GM19467 (cell line): Measurements from ENCODE around the gene ATP6V0C.
A peak's percentile ranks its signal among the peaks of the same experiment; 100 is the strongest.
"Not testable (repeated sequence)": the region's sequence is repeated elsewhere in the genome, so short reads cannot be mapped to it uniquely, and the experiment has no call there.

ENCODE experiments used
- ATAC-seq: cut with Tn5 transposase; IDR thresholded peaks from one replicate; pipeline ENCODE4 v1.9.1; 2021; ENCODE audit warnings: mild to moderate bottlenecking, moderate library complexity; ENCODE audit not compliant: unreplicated experiment

The ATP6V0C gene

DNA sequence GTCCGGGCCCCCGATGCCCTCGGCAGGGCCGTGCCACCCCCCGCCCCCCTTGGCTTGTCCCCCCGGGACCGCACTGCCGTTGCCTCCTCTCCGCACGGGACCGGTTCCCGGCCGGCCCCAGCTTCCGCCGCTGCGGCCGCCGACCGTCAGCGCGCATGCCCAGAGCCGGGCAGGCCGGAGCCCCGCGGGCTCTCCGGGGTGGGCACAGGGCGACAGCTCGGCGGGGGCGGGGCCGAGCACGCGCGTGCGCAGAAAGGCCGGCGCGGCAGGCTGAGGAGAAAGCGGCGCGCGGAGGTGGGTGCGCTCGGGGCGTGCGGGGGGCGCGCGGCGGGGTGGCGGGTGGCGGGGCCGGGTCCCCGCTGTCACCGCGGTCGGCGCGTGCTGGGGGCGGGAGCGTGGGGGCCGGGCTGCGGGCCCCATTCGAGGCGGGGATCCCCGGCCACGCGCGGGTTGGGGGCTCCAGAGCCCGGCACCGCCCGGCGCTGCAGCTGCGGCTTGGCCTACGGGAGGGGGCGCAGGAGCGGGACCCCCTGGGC is 38.8 kb upstream of the ATP6V0C start, which contains the start of gene TBC1D24:
Gene TBC1D24, plus strand, starts transcription at position 251 of the 536 bp plus-strand sequence. CDS start 21,022 bp downstream, outside the sequence.
- ATAC-seq: peak; percentile 48

DNA sequence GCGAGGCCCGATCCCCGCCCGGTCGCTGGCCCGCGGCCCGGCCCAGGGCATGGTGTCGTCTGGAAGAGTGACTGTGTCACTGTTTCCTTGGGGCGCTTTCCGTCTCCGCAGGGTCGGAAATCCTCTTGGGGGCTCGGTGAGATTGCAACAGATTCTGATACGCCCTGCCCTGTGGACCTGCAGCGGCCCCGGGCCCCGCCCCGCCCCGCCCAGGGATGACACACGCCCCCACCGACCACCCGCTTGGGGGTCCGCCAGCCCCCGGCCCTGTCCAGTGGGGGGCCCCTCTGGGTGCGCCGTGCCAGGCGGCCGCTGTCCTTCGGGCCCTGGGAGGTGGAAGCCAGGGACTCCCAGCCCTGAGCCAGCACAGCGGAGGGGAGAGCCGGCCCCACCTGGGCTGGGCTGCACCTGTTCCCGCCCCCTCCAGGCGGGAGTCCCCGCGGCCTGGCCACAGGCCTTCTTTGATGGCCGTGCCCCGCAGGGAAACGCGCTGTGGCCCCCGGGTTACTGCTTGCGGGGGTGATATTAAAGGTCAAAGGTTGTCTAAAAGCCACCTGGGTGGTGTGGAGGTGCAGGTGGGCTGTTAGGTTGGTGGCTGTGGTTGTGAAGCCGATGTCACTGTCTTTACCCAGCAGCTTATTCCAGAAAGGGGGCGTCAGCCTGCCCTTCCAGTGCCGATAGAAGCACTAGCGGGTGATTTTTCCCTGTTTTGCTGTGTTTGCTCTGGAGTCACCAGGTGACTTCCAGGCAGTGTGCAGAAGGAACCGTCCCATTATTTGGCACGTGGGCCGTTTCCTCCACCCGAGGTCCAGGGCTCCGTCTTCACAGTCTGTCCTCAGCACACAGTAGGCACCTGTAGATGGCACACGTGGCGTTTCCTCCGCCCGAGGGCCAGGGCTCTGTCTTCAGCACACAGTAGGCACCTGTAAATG is 38.1 kb upstream of the ATP6V0C start:
- ATAC-seq: no peak

DNA sequence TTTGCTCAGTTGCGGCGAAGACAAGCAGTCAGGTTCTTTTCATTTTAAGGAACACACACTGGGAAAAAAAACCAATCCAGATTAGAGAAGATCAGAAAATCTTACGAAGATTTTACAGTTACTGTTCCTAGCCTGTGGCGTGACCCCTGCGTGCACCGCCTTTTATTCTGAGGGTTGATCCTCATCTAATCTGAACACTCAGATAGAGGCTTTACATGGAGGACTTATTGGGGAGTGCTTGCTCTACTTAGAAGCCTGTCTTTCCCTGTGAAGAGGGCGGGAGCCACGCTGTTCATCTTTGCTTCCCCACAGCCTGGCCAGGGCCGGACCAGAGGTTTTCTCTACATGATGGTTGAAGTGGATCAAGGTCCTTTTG is 37.4 kb upstream of the ATP6V0C start:
- ATAC-seq: no peak

DNA sequence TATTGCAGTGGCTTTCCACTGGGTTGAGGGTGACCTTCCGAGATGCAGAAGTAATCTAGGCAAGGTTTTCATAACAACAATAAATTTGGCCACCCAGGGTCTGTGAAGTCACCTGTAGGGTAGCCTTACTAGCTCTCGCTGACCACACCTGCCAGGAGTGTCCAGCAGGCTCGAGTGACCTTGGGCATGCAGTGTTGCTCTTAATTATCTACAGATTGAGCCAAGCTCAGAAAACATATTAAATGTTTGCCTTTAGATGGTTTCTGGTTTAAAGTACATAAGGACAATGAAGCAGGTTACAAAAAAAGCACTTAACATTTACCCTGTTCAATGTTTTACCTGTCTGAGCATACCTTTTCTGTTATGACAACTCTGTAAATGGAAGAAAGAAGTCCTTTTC is 37.0 kb upstream of the ATP6V0C start:
- no peak for ATAC-seq

DNA sequence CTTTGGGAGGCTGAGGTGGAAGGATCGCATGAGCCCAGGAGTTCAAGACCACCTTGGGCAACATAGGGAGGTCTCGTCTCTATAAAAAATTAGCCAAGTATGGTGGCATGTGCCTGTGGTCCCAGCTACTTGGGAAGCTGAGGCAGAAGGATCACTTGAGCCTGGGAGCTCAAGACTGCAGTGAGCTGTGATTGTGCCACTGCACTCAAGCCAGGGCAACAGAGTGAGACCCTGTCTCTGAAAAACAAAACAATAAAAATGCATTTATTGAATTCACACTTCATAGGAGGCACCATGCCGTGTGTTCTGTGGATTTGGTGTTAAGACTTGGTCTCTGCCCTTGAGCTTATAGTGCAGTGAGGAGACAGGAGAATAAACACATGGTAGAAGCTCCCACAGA is 36.4 kb upstream of the ATP6V0C start:
- no peak for ATAC-seq

DNA sequence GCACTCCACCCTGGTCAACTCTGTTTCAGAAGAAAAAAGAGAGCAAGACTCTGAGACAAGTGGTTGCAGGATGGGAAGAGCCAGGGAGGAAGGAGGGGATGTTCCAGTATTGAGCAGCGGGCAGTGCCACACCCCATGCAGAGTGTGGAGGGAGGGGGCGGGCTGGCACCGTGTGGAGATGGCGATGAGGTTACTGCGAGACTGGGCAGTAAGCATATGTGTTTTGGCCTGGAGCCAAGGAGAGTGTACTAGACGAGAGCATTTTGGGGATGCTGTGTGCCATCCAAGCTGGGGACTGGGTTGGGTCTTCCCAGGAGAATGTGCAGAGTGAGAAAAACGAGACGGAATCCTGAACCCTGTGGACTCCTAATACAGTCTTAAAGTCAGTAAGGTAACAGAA is 35.5 kb upstream of the ATP6V0C start:
- no peak for ATAC-seq

DNA sequence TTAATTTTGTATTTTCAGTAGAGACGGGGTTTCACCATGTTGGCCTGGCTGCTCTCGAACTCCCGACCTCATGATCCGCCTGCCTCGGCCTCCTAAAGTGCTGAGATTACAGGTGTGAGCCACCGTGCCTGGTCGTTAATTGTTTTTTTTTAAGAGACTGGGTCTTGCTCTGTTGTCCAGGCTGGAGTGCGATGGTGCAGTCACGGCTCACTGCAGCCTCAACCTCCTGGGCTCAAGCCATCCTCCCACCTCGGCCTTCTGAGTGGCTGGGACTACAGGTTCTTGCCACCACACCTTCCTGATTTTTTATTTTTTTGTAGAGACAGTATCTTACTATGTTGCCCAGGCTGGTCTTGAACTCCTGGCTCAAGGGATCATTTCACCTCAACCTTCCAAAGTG is 33.8 kb upstream of the ATP6V0C start:
- ATAC-seq: not testable (repeated sequence)

DNA sequence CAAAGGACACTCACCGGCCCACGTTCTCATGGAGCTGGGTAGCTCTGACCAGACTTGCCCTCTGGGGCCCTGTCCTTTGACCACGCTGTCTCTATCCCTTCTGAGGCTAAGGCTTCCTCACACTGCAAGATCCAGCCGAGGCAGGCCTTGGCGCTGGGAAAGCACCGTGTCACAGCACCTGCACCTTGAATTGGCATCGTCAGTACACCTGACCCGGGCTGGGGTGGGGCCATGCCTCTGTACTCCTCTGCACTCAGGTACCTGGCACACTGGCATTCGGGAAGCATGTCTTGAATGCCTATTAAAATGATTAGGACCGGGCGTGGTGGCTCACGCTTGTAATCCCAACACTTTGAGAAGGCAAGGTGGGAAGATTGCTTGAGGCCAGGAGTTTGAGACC is 32.8 kb upstream of the ATP6V0C start:
- no peak for ATAC-seq

DNA sequence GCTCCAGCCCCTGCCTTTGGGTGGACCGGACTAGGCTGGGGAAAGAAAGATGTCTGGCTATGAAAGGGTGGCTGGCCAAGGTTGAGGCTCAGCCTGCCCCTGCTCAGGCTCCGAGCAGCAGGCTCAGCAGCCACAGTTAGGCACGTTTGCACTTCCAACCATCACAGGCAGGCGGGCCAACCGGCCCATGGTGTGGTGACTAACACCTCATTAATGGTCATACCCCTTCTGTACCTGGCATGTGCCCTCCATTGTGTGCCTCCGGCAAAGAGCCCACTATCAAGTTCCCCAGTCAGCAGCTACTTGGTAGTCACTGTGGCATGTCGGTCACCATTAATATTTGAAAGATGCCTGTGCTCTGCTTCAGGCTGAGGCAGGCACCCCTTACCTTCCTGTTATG is 32.1 kb upstream of the ATP6V0C start:
- ATAC-seq: no peak

DNA sequence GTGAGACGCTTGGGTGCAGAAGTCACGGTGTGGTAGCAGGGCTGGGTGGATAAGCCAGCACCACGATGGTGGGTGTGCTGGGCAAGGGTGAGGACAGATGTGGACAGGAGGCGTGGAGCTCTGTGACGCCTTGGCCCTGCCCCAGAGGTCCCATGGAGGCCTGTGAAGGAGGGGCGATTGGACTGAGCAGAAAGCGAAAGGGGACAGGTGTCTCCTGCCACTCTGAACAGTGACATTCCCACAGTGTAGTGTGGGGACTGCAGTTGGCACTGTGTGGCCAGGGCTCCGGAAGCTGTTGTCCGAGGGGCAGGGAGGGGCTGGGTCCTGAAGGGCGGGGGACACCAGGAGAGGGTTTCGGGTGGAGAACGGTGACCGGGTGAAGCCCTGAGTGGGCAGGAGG is 31.5 kb upstream of the ATP6V0C start:
- ATAC-seq: no peak

DNA sequence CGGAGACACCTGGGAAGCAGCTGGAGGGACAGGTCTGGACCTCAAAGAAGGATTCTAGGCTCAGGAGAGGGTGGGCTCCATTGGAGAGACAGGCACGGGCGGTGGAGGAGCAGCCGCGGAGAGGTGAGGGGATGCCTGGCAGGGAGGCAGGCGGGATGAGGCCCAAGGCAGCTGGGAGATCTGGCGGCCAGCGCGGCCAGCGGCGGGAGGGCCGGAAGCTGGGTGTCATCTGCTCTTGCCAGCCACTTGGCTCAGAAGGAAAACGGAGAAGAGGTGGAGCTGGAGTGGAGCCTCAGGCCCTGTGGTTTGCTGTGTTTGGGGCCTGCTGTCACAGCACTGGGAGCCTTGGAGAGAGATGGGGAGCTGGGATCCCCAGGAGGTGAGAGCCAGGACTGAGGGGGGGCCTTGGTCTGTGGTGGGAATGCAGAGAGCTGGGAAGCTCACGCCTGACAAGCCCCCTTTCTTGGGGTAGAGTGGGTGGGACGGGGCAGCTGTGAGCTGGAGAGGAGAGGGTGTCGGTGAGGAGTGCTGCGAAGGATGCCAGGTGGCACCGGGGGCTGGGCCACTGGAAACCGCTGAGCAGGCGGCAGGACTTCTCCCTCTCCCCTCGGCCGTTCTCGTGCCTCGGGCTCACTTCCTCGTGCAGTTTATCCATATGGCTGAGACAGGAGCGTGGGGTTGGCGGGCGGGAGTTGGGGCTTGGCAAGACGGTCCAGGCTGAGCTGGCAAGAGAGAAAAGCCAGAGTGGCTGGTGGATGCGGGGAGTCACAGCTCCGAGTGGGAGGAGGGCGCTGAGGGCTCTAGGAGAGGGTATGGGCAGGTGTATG is 30.8 kb upstream of the ATP6V0C start:
- ATAC-seq: no peak

DNA sequence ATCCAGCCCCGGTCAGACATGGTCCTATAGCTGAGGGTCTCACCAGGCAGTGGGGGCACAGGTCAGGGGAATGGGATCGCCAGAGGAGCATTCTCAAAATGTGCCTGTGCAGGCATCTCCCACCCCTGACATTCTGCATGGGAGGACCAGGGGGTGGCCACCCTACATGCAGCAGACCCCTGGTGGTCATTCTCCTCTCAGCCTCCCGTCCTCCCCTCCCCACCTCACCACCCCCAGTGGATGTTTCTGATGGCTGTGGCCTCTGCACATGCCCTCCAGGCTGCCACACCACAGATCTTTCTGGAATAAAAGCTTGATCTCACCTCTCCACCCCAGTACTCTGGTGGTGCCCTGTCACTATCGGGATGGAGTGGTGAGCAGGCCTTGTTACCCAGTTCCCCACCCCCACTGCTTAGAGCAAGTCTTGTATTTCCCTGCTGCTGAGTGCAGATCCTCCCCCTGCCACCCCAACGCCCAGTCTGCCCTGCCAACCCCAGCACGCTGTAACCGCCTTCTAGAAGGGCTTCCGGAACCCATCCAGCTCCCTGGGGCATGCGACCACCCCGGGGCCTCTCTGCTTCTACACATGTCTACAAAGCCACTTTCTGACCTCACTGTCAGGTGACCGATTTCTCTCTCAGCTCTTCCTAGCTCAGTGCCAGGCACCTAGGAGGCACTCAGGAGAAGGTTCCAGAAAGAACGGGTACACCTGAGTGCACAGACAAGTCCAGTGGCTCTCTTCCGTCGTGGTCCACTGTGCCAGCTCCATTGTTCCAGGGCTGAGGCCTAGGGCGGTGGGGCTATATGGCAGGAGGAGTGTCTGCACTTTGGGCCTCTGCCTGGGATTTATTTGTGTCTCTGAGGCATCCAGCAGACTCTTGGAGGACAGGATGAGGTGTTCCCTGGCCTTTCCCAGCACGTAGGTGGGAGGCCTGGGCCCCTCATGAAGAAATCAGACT is 29.5 kb upstream of the ATP6V0C start:
- ATAC-seq: no peak

DNA sequence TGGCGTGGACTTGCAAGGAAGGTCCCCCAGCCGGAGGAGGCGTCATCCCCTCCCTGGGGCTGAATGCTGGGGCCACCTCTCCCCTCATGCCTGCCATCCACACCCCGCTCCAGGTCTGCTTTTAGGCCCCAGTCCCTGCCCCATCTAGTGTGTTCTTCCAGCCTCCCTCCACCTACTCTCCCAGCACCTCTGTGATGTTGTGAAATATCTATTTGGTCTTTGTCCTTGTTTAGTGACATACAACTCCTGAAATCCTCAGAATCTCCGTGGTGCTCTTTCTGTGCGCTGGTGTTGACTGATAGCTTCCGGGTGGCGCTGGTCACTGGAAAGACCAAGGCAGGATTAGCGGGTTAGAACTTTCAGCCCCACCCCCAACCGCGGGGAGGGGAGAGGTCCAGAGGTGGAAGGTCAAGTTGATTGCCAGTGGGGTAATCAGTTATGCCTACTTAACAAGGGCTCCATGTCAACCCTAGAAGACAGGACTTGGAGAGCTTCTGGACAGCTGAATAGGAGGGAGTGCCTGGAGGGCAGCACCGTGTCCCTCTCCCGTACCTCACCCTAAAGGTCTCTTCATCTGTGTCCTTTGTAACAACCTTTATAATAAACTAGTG is 28.7 kb upstream of the ATP6V0C start:
- ATAC-seq: no peak

DNA sequence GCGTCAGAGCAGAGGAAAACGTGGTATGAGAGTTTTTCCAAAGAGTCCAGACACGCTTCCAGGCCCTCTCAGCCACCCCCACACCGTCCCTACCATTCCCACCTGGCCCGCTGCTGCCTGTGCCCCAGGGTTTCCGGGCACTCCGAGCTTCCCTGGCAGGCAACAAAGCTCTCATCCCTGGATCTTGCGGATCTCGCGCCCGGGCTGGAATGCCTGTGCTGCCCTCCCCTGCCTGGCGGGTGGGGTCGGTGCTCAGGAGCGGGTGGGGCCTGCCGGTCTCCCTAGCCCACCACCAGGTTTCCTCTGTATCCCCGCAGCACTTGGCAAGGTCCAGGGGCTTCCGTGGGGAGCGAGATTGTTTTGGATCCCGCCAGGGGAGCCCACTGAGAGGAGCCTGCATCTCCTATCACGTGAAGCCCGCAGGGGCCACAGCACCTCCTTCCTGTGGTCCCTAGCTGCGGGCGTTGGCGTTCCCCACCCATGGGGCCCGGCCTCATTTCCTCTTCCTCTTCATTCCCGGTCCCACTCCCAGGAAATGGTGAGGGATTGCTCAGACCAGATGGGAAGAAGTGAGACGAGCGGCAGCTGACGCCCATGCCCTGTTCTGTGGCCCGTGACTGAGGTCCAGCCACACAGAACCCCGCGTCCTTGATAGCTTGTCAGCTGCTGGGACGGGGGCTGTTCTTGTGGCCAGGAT is 27.8 kb upstream of the ATP6V0C start:
- no peak for ATAC-seq

DNA sequence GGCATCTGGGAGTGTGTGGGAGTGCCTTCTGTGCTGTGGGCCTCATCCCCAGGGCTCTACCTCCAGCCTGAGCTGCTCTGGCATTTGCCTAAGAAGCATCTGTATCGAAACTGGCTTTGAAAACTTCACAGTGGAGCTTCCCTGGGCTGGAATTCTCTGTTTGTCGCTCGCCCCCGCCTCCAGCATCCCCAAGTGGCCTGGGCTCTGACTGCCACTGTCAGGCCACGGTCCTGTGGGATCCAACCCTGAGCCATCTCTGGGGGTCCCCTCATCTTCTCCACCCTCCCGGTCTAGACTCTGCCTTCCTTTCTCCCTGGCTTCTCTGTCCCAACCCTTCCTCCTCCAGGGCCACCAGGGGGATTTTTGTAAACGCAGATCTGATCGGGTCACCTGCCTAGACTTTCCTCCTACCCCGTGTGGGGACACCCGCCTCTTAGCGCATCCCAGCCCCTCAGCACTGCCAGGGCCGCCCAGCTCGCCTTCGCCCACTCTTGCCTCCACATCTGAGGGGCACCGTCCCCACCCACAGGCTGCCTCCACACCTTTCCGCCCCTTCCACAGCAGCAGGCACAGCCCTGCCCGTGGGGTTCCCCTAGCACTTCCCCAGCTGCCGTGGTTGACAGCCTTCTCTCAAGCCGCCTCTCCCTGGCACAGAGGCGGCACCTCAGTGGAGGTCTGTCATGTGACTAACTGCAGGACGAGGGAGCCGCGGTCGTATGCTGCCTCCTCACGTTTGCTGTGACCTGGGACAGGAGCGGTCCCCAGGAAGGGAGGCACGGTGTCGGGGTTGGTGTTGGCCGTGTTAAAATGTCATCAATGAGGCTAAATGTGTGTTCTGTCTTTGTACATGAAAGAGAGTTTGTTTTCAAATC is 26.9 kb upstream of the ATP6V0C start:
- no peak for ATAC-seq

DNA sequence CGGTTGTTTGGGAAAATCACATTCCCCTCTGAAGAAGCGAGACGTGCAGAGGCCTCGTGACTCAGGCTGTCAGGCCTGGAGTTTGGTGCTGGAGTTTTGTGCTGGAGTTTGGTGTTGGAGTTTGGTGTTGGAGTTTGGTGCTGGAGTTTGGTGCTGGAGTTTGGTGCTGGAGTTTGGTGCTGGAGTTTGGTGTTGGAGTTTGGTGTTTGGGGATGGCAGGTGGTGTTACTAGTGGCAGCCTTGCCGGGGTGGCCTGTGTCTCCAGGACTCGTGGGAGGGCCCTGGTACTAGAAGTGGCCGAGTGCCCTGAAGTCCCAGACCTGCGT is 26.3 kb upstream of the ATP6V0C start:
- ATAC-seq: no peak

DNA sequence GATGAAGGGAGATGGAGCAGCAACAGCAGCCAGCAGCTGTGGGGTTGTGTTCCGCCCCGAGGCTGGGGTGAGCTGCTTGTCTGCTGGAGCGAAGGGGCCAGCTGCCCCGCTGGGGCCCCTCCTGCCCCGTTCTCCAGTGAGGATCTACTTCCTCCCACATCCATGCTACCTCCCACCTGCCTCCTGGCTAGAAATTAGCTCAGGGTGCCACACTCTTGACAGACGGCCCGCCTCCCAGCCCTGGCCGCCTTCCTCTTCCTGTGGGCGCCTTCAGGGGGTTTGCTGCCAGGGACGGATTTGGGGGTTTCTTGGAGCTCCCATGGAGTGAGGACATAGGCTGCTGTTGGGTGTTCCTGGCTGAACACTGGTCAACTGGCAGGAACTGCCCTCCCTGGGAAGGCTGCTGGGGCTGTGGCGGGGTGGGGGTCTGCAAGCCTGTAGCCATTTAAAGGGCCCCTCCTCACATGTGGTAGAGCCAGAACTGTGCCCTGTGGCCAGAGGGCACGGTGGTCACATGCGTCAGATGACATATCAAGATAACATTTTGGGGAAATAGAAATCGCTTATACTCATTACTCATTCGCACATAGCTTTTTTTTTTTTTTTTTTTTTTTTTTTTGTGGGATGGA is 25.7 kb upstream of the ATP6V0C start:
- ATAC-seq: no peak

DNA sequence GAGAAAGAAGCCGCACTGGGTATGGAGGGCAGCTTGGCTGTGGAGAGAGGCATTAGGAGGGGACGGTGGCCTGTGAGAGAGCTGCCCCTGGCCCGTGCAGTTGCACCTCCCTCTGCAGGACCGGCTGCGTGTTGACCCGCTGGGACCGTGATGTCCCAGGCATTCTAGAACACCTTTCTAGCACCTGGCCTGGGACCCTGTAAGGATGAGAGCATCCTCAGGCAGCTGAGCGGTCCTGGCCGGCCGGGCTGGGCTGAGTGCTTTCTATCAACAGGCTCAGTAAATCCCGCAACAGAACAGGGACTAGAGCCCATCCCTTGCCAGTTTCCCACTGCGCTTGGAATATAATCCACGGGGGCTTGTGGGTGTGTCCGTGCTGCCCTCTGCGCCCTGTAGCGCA is 24.2 kb upstream of the ATP6V0C start:
- ATAC-seq: no peak
